GM12874 (cell line): ENCODE results near the gene CHID1.

Experiments
- CTCF ChIP-seq: IDR thresholded peaks from 2 replicates; pipeline ENCODE4 v1.5.1; 2011; ENCODE audit warnings: low read depth, mild to moderate bottlenecking, control low read depth, low read length, moderate library complexity; ENCODE audit not compliant: insufficient read depth

CHID1 gene

DNA sequence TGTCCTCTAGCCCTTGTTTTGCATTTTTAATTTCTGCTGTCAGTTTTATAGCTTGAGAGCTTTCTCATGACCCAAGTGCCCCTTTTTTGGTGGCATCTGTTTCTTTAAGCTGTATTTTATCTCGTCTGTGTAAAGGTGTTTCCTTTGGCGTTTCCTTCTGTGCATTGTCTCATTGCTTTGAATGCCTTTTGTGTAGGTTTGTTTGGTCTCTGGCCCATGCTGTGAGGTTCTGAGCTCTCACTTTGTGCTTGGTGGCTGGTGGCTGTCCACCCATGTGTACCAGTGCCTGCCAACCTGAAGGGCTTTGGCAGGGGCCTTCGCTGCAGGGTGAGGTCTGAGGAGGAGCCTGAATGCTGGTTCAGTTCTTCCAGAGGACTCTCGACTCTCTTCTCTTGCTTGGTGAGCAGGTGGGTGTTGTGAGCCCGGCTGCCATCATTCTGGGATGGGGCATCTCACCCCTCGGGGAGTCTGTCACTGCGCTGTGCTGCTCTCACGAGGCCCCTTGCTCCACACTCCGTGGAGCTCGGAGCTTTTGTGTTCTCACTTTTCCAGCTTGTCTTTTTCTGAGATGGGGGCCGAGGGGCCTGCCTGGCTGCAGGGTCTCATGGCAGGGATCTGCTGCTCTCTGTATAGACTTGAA, 30.0 kb upstream of the CHID1 start:
- no peak for TF ChIP-seq CTCF

DNA sequence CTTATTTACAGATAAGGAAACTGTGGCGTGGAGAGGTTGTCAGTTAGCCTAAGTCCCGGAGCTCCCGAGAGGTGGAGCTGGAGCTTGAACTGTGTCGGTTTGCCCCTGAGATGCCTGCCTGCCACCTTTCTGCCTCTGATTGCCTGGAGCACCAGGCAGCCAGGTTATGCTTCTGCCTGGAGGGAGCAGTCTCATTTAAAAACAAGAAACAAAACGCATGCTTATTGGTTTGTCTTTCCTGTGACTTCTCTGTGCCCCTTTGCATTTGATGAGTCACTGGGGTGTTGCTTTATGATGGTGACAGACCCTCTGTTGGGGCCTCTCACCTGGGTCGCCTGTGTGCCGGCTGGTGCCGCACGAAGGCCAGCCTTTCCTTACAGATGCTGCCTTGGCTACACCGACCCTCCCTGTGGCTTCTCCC, 27.2 kb upstream of the CHID1 start:
- no peak for TF ChIP-seq CTCF

- no peak for TF ChIP-seq CTCF
These were observed 25.6 kb upstream of the CHID1 start for GRCh38 chr11:936199-936598.

DNA sequence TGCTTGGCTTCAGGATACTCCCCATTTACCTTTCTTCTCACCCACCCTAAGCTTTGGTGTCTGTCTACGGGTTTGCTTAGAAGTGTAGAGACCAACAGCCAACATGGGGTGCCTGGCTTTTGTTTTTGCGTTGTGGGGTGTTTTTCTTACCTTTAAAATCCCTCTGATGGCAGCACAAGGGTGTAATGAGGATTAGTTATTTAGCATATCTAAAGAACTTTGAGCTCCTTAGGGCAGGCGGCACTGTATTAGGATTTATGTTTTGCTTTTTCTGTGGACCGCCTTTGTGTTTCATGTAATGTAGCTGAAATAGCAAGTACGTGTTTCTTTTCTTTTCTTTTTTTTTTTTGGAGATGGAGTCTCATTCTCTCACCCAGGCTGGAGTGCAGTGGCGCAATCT, 23.9 kb upstream of the CHID1 start:
- TF ChIP-seq CTCF = no peak

DNA sequence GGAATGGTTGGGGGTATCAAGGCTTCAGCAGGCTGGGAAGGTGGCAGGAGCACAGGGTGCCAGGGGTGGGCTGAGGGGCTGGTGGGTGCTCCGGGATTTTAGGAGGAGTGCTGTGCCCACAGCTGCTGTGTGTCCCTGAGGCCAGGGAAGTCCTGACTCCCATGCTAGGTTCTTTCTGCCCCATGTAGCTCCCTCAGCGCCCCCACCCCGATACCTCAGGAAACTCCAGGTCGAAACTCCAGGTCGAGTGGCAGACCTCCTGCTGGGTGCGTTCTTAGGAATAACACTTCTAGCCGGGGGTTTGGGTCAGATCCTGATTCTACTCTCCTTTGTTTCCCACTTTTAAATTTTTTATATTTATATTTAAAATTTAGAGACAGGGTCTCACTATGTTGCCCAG, 23.3 kb upstream of the CHID1 start:
- TF ChIP-seq CTCF = no peak

DNA sequence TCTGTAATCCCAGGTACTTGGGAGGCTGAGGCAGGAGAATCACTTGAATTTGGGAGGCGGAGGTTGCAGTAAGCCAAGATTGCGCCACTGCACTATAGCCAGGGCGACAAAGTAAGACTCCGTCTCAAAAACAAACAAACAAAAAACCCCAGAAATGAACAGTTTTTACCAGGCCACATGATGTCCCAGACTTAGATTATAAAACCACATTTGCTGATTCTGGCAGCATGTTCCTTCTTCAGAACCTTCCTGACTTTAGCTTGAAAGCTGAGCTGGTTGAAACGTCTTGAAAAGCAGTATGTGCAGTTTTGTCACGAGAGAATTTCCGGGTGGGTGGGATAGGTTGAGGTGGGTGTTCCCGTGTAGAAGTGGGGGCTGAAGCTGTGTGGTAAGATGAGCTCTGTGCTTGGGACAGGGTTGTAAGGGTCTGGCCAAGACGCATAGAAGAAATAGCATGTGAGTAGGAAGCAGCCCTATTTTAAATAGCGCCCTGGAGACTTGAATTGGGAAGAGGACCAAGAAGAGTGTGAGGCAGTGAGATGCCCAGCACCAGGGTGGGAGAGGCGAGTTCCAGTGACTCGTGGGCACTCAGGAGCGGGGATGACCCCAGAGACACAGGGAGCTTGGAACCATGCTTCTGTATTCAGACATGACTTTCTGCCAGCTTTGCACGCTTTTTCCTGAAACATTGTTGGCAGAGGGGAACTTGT, 22.7 kb upstream of the CHID1 start:
- TF ChIP-seq CTCF = no peak

DNA sequence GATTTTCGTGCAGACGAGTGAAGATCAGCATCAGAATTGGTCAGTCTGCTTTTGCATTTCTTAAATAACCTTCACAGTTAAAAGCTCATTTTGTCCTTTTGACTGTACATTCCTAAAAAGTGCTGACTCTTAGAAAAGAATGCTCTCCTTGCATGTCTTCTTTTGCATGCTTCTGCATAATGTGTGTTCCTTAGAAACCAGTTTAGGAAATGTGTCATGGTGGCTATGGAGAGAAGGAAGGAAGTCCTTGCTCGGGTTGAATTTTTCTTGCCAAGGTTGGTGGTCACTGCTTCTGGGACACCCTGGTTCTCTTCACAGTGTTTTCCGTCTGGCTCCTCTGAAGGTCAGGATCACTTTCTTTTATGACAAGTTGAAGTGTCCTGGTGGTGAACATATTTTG, 21.8 kb upstream of the CHID1 start:
- TF ChIP-seq CTCF = no peak
